Fibroblast of lung (primary cell): Measurements from ENCODE around the gene EED.

ENCODE experiments used
- EZH2 ChIP-seq: IDR thresholded peaks from 2 replicates; pipeline ENCODE4 v1.5.1; 2012; ENCODE audit warnings: low read length, control low read depth, mild to moderate bottlenecking; ENCODE audit errors: missing control alignments
- TF ChIP-seq, protein P1 (sequence below), 2 donors: IDR thresholded peaks in 1 of 2; conservative IDR thresholded peaks in 1 of 2; 1 replicate in 1 of 2; 2 replicates in 1 of 2; pipeline ENCODE4 v1.5.1; 2011 to 2012; ENCODE audit warnings: low read length in 2 of 2, control low read depth in 1 of 2, inconsistent platforms in 1 of 2, low read depth in 1 of 2, mild to moderate bottlenecking in 1 of 2

GRCh38 chr11:86245369-86246292 lies 1.1 kb downstream of the EED start:
- TF ChIP-seq, protein P1, sequence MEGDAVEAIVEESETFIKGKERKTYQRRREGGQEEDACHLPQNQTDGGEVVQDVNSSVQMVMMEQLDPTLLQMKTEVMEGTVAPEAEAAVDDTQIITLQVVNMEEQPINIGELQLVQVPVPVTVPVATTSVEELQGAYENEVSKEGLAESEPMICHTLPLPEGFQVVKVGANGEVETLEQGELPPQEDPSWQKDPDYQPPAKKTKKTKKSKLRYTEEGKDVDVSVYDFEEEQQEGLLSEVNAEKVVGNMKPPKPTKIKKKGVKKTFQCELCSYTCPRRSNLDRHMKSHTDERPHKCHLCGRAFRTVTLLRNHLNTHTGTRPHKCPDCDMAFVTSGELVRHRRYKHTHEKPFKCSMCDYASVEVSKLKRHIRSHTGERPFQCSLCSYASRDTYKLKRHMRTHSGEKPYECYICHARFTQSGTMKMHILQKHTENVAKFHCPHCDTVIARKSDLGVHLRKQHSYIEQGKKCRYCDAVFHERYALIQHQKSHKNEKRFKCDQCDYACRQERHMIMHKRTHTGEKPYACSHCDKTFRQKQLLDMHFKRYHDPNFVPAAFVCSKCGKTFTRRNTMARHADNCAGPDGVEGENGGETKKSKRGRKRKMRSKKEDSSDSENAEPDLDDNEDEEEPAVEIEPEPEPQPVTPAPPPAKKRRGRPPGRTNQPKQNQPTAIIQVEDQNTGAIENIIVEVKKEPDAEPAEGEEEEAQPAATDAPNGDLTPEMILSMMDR (conservative IDR thresholded peaks at IDR 0.05 in 1 of 2, IDR thresholded peaks at IDR 0.05 in 1 of 2; ENCODE audit: low read depth in 1 of 2, low read length in 2 of 2), result no peak
- no peak for TF ChIP-seq EZH2
